Midbrain (tissue), 1 donor: Measurements from ENCODE around the gene STARD7.

Experiments used
- DNase-seq: peaks from one replicate; lab custom pipeline; 2025; lab: John Stamatoyannopoulos, UW

The STARD7 gene

GRCh38 chr2:96208143-96209010 is at the start of gene STARD7:
STARD7 (minus strand) TSS chr2:96208827; CDS start chr2:96208434, 393 bp downstream.
- peak; percentile 97 for DNase-seq

- peak; percentile 15 for DNase-seq
These were observed 49.1 kb upstream of the STARD7 start for GRCh38 chr2:96257744-96258143.

GRCh38 chr2:96256611-96257113 is 48.0 kb upstream of the STARD7 start:
- DNase-seq: no peak

GRCh38 chr2:96254571-96254970 is 45.9 kb upstream of the STARD7 start:
- no peak for DNase-seq

- DNase-seq: no peak
These were observed 44.4 kb upstream of the STARD7 start for GRCh38 chr2:96253006-96253405.

GRCh38 chr2:96252526-96252925 is 43.9 kb upstream of the STARD7 start:
- no peak for DNase-seq

- DNase-seq: peak; percentile 38
These were observed 43.2 kb upstream of the STARD7 start for GRCh38 chr2:96251721-96252292.

GRCh38 chr2:96250188-96250587 is 41.6 kb upstream of the STARD7 start:
- DNase-seq: no peak

- no peak for DNase-seq
These were observed 41.0 kb upstream of the STARD7 start for GRCh38 chr2:96249654-96250053.

GRCh38 chr2:96248624-96249023 is 40.0 kb upstream of the STARD7 start:
- no peak for DNase-seq

GRCh38 chr2:96247896-96248295 is 39.3 kb upstream of the STARD7 start:
- DNase-seq: no peak

GRCh38 chr2:96247009-96247408 is 38.4 kb upstream of the STARD7 start:
- DNase-seq: no peak

- no peak for DNase-seq
These were observed 37.2 kb upstream of the STARD7 start for GRCh38 chr2:96245609-96246390.

- no peak for DNase-seq
These were observed 35.2 kb upstream of the STARD7 start for GRCh38 chr2:96243843-96244242.

- DNase-seq: peak; percentile 57
These were observed 33.4 kb upstream of the STARD7 start for GRCh38 chr2:96241900-96242611.

- DNase-seq: no peak
These were observed 32.6 kb upstream of the STARD7 start for GRCh38 chr2:96241227-96241626.

- DNase-seq: no peak
These were observed 31.9 kb upstream of the STARD7 start for GRCh38 chr2:96240341-96241038.

GRCh38 chr2:96239745-96240264 is 31.2 kb upstream of the STARD7 start:
- DNase-seq: no peak

GRCh38 chr2:96239091-96239490 is 30.5 kb upstream of the STARD7 start:
- no peak for DNase-seq

- no peak for DNase-seq
These were observed 29.6 kb upstream of the STARD7 start for GRCh38 chr2:96238266-96238665.

- no peak for DNase-seq
These were observed 28.3 kb upstream of the STARD7 start for GRCh38 chr2:96236882-96237281.
